ENCODE measurements around the gene NSUN6.

NSUN6 gene

GRCh38 chr10:18651324-18652007 is at the start of gene NSUN6:
NSUN6 (minus strand) TSS chr10:18651587; CDS start chr10:18651203, 384 bp downstream.
- DNase-seq (ENCODE audit: extremely low read depth in 1 of 2, low read depth in 1 of 2): peak; percentile 85 to 92

- DNase-seq (ENCODE audit: extremely low read depth in 1 of 2, low read depth in 1 of 2): no peak
These were observed 48.8 kb upstream of the NSUN6 start for GRCh38 chr10:18699849-18700840.

GRCh38 chr10:18690541-18690940 is 39.2 kb upstream of the NSUN6 start:
- no peak for DNase-seq (ENCODE audit: extremely low read depth in 1 of 2, low read depth in 1 of 2)

- no peak for DNase-seq (ENCODE audit: extremely low read depth in 1 of 2, low read depth in 1 of 2)
These were observed 38.1 kb upstream of the NSUN6 start for GRCh38 chr10:18689498-18689897.

- DNase-seq (ENCODE audit: extremely low read depth in 1 of 2, low read depth in 1 of 2): no peak
These were observed 36.3 kb upstream of the NSUN6 start for GRCh38 chr10:18687706-18688105.

GRCh38 chr10:18687195-18687594 is 35.8 kb upstream of the NSUN6 start:
- DNase-seq (ENCODE audit: extremely low read depth in 1 of 2, low read depth in 1 of 2): no peak

- DNase-seq (ENCODE audit: extremely low read depth in 1 of 2, low read depth in 1 of 2): no peak
These were observed 34.2 kb upstream of the NSUN6 start for GRCh38 chr10:18685555-18685954.

- DNase-seq (ENCODE audit: extremely low read depth in 1 of 2, low read depth in 1 of 2): no peak
These were observed 33.6 kb upstream of the NSUN6 start for GRCh38 chr10:18684953-18685352.

- DNase-seq (ENCODE audit: extremely low read depth in 1 of 2, low read depth in 1 of 2): no peak
These were observed 33.0 kb upstream of the NSUN6 start for GRCh38 chr10:18684416-18684815.

GRCh38 chr10:18683427-18683826 is 32.0 kb upstream of the NSUN6 start:
- DNase-seq (ENCODE audit: extremely low read depth in 1 of 2, low read depth in 1 of 2): no peak

GRCh38 chr10:18681971-18682411 is 30.6 kb upstream of the NSUN6 start:
- DNase-seq (ENCODE audit: extremely low read depth in 1 of 2, low read depth in 1 of 2): no peak

- no peak for DNase-seq (ENCODE audit: extremely low read depth in 1 of 2, low read depth in 1 of 2)
These were observed 30.0 kb upstream of the NSUN6 start for GRCh38 chr10:18681366-18681765.

GRCh38 chr10:18680754-18681153 is 29.4 kb upstream of the NSUN6 start:
- no peak for DNase-seq (ENCODE audit: extremely low read depth in 1 of 2, low read depth in 1 of 2)

- no peak for DNase-seq (ENCODE audit: extremely low read depth in 1 of 2, low read depth in 1 of 2)
These were observed 23.9 kb upstream of the NSUN6 start for GRCh38 chr10:18675086-18675801.

- no peak for DNase-seq (ENCODE audit: extremely low read depth in 1 of 2, low read depth in 1 of 2)
These were observed 16.6 kb upstream of the NSUN6 start for GRCh38 chr10:18668026-18668425.

- no peak for DNase-seq (ENCODE audit: extremely low read depth in 1 of 2, low read depth in 1 of 2)
These were observed 15.4 kb upstream of the NSUN6 start for GRCh38 chr10:18666810-18667209.

GRCh38 chr10:18665815-18666558 is 14.6 kb upstream of the NSUN6 start:
- DNase-seq (ENCODE audit: extremely low read depth in 1 of 2, low read depth in 1 of 2): no peak

GRCh38 chr10:18664841-18665478 is 13.6 kb upstream of the NSUN6 start:
- no peak for DNase-seq (ENCODE audit: extremely low read depth in 1 of 2, low read depth in 1 of 2)

- no peak for DNase-seq (ENCODE audit: extremely low read depth in 1 of 2, low read depth in 1 of 2)
These were observed 9.5 kb upstream of the NSUN6 start for GRCh38 chr10:18660816-18661431.
